Stimulated activated CD8-positive, alpha-beta memory T cell treated with anti-CD3 and anti-CD28 coated beads, Interleukin-7, amount 100 ng/mL, for 4 hours (primary cell): ENCODE measurements around the gene NCK2.

ENCODE experiments used
- DNase-seq, 2 donors: peaks; one replicate each; pipeline ENCODE4 v3.0.0-alpha.2; 2020; ENCODE audit warnings: low read depth in 2 of 2

Gene NCK2

DNA sequence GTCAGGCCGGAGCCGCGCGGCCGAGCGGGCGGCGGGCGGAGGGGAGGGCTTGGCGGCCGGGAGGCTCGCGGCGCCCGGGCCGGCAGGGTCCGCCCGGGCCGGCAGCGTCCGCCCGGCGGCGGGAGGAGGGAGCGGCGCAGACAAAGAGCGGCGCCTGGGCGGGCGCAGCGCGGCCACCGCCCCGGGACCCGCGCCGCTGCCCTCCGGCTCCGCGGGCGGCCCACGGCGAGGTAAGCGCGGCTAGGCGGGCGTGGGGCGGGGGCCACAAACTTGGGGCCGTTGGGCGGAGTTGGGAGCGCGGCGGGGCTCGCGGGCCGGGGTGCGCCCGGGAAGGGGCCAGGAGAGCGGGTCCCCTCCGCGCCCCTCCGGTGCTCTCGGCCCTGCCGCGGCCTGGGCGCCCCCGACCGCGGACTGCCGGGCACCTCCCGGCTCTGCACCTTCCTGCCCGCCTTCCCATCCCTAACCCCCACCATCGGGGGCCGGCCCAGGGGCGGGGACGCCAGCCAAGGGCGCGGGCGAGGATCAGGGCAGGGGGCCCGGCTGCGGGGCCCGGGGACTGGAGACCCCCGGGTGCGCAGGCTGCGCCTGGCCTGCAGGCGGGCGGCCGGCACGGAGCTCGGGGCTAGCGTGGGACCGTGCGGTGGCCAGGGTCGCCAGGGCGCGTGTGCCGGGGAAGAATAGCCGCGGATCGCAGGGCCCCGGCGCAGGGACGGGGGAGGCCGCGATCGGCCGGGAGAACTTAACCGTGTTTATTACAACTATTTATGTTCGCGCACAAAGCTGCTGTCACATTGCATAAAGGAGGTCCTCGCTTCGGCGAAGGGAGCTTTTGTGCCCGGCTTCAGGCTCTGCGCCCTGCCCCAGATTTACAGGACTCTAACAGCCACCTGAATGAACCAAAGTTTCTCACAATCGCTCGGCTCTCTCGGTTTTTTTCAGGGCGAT is at the start of gene NCK2:
Gene NCK2 (plus strand): TSS at position 4 of the 945 bp plus-strand sequence. CDS start 110,152 bp downstream, outside the sequence.
- DNase-seq = no peak

DNA sequence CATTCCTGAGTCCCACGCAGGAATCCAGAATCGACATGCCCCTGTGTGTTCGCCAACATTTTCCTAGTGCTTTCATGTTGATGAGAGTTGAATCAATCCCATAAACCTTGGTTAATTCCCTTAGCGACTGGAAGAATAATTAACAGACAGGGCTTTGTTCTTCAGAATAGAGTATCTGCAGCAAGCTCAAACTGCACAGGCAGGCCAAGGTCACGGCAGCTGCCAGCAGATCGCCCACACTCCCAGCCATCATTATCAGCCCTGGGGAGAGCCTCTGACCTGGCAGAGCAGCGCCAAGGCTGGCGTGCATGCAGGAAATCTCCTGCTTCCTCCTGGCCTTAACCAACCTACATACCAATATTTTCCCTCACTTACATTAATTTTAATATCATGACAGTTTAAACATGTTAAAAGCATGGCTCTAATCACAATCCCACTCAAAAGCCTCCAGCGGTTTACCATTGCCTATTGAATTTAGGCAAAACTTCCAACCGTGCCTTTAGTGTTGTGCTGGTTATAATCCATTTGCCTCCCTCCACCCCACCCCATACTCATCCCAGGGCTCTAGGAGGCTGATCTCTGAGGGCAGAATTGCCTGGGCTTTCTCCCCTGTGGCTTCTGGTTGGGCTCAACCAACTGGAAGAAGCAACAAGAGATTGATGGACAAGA is 46.8 kb upstream of the NCK2 start:
- no peak for DNase-seq

DNA sequence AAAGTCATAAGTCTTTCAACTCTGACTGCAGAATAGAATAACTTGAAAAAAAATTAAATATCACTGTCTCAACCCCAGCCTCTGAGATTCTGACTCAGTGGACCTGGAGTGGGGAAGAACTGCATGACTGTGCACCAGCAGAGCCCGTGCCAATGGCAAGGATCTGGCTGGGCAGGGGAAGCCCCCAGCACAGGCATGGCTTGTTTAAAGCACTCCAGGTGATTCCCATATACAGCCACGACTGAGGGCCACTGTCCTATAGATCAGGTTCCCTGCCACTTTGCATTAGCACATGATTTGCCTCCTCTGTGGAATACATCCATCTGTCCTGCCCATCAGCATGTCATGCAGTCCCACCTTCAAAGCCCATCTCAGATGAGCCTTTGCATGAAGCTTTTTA is 45.9 kb upstream of the NCK2 start:
- no peak for DNase-seq

DNA sequence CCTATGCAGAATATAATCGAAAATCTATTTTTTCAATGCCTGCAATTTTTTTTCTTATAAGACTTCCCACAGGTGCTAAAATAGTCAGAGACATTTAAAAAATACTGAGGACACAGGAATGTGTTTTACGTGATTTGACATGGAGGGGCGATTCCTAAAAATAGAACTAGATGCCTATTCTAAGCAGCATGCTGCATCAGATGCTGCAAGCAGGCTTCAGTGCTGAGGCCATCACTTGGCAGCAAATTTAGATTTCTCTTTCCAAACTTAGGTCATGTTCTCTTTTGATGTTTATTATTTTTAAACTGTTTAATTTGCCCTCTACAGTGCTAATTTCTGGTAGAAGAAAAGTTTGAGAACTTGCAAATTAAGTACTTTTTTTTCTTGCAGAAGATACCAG is 43.7 kb upstream of the NCK2 start:
- no peak for DNase-seq

DNA sequence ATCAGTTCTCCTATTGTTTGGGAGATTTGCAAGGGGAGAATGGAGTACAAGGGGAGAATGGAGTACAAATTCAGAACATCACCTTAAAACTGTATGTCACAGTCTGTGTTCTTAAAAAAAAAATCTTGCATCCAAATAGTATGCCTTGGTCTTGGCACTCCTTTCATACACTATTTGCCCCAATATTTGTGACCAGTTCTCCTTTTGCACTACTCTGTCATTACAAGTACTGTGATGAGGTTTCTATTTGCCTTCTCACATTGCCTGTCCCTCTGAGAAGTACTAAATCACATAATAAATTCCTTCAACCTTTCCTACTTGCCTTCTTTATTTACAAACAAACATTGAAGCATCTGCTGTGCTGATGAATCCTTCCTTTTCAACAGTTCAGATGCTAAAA is 36.0 kb upstream of the NCK2 start:
- no peak for DNase-seq

DNA sequence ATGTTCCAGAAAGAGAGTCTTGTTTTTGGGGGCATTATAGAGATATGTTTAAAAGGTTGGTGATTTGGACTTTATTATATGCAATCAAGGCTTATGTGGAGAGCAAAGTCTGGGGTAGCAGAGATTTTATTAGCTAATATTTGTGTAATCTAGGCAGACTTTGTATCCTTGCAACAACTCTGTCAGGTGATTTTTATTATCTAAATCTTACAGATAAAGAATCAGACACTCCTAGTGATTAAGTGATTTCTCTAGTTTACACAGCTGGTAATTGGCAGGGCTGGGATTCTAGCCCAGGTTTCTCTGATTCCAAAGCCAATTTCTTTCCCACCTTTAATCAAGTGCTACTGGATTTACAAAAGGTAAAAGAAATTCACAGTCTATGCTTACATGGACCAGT is 33.3 kb upstream of the NCK2 start:
- no peak for DNase-seq

DNA sequence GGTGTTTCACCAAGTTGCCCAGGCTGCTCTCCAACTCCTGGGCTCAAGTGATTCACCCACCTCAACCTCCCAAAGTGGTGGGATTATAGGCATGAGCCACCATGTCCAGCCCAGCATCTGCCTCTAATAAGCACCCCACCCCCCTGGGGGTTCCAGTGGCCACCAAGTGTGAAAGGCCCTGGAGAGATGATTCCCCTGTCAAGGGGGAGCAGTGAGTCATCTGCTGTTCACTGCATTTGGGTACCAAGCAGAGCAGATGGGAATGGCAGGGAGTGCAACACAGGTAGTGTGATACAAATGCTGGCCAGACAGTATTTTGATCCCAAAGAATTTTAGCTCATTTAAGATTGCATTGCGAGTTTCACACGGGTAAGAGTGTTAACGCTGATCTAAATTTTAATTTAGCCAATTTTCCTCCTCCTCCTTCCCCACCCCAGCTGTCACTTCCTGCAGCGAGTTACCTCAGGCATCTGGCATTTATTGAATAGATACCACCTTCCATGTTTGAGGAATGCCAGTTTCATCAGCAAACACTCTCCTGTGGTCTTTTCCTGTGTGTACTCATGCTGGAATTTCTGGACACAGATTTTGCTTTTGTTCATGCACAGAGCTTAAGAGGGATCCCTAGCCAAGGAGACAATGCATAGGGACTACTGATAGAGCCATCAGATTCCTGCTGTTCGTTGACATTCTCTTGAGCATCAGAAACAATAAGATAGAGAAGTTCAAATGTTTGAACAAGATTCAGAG is 32.4 kb upstream of the NCK2 start:
- no peak for DNase-seq

DNA sequence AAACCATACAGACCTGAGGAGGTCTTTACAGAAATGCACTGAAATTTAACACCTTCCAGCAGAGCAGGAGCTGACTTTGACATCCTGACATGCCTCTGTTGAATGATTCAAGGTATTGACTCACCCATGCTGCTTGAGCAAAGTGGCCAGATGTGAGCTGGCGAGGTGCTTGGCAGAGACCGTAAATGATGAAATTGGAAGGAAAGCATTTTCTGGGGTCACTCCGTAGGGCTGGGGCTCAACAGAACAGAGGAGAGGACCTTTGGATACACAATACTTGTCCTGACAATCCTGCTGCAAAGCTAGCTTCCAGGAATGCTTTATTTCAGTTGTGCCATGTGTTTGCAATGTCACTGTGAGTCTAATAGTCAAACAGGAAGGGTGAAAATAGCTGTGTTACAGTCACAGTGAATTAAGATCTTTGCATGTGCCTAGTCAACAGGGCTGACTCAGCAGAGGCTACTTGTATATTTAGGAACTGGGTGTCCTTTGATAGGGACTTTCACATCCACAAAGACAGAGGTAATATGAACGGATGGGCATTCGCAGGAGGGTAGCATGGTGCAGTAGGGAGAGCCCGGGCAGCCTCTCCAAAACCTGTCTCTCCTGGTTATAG is 31.6 kb upstream of the NCK2 start:
- no peak for DNase-seq

DNA sequence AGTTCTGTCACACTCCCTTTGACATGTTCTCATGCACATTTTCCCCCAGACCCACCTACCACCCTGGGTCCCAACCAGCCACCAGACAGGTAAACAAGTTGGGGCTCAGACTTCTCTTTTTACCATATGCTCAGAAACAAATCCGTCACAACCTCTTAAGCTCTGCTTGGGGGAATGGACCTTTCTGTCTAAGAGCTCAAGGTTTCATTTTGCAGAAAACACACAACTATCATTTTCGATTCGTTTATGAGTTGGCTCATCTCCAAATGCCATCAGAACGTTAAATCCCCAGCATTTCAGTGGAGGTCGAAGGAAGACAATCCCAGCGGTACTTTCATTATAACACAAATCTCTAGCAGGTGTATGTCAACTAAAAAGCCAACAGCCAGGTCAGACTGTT is 30.6 kb upstream of the NCK2 start:
- no peak for DNase-seq

DNA sequence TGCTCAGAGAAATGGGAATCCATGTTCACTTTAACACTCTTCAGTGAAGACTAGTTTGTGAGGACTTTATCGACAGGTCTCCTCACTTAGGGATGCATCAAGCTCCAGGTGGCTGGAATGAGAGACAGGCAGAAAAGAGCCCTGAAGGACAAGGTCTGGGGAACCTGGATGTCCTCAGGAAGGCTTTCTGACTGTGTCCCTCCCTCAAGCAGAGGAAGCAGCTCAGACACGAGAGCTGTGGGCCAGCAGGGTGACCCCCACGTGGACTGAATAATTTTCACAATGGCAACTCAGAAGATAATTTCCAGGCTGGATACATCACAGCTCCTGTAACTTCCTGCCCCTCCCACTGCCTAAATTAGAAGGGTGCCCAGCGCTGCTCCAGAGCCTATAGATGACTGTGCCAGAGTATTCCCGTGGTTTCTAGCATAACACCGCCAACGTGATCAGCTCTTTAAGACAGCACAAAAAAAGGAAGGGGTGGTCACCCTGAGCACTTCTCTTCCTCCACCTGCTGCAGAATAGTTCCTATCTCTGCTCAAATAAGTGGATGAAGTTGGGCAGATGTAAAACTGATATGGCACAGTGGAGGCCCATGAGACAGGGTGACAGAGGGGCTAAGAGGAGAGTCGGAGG is 25.7 kb upstream of the NCK2 start:
- DNase-seq = no peak

DNA sequence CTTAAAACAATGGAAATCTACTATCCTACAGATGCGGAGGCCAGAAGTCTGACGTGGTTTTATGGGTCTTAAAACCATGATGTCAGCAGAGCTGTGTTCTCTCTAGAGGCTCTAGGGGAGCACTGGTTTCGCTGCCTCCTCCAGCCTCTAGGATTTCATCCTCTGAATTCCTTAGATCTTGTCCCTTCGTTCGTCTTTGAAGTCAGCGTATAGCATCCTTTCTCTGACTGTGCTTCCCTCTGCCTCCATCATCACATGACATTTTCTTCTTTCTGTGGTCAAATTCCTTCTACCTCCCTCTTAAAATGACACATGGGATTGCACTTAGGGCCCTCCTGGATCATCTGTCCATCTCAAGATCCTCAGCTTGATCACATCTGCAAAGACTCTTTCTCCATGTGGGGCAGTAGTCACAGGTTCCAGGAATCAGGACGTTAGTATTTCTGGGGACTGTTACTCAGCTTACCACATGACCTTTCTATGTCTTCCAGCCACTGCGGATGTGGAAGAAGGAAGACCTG is 22.7 kb upstream of the NCK2 start:
- no peak for DNase-seq

DNA sequence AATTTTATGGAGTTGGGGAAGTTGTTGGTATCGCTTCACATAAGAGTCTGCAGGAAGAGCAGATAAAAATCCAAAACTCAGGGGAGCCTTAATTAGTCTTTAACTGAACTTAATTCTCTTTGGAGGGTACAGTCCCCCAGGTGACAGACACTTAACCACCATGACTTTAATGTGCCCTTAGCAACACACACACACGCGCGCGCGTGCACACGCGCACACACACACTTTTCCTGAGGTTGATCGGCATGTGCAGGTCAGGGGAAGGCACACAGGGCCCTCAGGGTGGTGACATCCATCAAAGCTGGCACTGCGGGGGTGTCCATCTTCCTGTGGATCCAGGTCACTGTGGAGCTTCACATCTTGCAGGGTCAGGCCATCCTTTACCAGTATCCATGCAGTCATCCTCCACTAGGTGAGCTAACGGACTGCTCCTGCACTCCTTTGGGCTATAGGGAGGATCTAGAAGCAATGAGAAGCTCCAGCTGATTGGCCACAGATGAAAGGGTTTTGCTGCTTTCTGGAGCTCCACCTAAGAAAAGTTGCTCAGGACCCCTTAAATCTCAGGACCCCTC is 21.9 kb upstream of the NCK2 start:
- no peak for DNase-seq

DNA sequence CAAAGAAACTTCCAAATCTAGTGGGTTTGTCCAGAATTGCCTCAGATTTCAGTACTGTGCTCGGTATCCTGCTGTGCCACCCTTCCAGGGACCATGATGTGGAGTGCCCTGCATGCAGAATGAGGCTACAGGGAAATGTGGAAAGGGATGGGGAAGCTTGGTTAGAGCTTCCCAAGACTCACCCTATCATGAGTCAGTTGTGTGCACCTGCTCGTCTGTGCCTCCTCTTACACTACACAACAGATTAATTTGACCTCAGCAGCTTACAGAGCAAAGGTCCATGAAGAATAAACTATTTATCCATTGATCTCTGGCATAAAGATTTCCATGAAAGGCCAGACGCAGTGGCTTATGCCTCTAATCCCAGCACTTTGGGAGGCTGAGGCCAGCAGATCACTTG is 21.3 kb upstream of the NCK2 start:
- DNase-seq = no peak

DNA sequence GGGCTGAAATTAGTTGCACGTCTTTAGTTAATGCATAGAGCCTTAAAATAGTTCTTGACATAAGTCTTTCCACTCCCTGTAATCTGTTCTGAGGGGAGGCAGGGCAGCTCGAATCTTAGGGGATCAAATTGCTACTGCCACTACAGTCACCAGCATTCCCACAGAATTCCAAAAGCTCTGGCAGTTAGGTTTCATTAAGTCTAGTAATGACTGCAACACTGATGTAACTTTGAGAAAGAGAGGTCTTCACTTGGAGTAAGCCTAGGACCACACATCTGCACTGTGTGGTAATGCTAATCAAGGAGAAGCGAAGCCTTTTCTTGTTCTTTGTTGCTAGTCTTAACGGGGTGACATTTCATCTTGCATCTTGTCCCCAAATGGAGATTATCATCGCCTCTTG is 19.3 kb upstream of the NCK2 start:
- DNase-seq = no peak

DNA sequence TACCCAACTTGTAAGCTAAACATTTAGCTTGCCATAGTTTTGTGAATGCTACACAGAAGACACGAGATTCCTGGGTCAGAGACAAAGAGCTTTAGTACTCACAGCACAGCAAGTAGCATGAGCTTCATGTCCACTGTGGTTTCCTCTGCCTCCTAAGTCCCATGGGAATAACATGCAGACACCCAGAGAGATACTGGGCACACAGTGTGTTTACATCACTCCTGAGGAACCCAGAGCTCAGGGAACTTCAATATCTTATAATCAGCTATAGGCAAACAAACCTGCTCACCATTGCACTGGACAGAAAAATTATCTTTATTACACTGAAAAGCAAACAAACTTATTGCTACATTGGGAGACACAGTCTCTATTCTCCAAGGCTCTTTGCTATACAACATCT is 14.5 kb upstream of the NCK2 start:
- no peak for DNase-seq

DNA sequence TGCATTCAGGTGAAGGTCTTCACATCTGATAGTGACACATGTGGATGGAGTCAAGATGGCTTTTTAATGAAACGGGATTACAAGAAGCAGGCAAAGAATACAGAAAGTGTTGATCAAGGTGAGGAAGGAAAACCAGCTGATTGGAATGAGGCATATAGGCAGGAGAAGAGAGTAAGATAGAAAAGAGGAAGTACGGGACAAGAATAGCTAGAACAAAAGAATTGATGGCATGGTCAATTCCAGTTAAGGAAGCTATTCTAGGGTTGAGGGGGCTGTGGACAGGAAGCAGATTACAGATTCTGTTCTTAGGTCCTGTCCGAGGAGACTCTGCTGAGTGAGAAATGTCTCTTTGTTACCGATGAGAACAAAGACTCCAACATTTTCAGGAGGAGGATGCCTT is 13.2 kb upstream of the NCK2 start:
- no peak for DNase-seq

DNA sequence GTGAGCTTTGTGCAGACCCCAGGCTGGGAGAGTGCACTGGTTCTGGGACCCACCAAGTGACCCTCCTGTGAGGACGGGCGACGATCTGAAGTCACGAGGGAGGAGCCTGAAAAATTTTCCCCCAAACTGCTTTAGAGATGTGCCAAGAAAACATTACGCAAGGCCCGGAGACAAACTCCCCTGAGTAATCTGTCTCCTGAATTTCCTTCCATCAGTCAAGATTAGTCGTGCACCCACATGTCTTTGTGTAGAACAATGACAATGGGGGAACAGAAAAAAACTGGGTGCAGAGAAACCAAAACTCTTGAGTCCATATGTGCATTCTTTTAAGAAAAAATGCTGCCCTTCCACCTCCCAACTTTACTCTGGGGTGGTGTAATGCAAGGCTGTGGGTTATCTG is 12.6 kb upstream of the NCK2 start:
- DNase-seq = no peak

DNA sequence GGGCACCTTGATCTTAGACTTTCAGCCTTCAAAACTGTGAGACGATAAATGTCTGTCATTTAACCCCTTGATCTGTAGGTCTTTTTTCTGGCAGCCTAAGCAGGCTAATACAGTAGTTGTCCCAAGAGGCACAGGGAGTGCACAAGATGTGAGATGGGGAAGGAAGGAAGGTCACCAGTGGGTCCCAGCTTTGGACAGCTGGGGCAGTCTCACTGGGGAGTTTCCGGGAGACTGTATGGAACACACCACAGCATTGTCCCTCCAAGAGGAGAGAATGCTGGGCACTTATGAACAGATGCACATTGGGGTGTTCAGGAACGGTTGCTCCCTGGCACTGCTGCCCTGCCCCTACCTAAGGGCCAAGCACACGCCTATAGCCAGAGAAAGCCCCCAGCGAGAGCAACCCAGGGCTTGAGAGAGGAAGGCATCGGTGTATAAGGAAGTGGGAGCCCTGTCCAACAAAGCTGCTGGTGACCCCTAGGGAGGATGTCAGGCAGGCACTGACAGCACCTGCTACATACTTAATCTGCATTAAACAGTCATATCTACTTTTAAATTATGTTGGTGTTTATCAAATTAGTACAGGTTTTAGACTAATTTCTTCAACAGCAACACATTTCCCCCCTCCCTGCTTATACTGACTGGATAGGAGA is 11.6 kb upstream of the NCK2 start:
- no peak for DNase-seq

DNA sequence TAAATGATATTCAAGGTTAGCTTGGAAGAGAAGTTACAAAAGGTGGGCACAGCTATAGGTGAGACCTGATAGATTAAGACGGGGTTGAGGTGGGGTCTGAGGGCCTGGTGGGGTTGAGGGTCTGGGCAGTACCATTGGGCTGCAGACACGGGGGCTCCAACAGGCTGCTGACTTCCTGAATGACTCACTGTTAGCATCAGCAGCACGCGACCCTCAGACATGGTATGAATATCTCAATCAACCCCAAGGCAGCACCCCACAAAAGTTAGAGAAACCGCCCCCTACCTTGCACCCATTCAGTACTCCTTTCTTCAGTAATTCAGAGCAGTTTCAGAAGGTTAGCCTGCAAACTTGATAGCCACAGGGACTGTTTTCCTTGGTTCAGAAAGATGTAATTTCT is 10.8 kb upstream of the NCK2 start:
- no peak for DNase-seq

DNA sequence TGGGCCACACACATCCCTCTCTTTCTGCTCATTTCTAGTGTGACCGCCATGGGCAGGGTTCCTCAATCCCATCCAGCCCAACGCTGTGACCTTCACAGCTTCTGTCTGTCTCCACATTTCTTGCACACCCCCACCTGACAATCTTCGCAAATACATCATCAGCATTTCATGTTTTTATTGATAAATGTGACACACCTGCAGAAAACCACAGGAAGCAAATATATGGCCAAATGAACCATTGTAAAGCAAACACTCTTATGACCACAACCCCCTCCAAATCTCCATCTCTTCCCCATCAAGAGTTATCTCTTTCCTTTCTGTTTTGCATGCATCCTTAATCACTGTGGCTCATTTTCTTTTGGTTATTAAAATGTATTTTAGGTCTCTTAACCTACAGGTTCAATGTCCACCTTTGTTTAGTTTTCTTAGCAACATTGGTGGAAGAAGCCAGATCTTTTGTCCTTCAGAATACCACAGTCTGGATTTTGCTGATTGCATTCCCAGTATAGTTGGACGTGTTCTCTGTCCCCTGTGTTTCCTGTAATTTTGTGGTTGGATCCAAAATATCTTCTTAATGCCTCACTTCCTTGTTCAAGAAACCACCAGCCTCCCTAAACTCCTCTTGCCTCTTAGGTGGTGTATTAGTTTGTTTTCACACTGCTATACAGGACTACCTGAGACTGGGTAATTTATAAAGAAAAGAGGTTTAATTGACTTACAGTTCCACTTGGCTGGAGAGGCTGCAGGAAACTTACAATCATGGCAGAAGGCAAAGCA is 9.8 kb upstream of the NCK2 start:
- DNase-seq = no peak
